Measurements from ENCODE around the gene OXA1L. TPM values are rescaled to one million over a fixed set of nuclear protein-coding genes. Genes with fewer than 3 reads are reported as not detected.
A peak's percentile ranks its signal among the peaks of the same experiment; 100 is the strongest.

The OXA1L gene
- total and polyA plus RNA-seq, 2 of the 13 experiments (the other 11 are each of a cell fraction or from before 2014, with no cell fraction given), result 230 to 589 TPM

- TF ChIP-seq PREB (CRISPR knock-in tag; IDR thresholded peaks at IDR 0.05) (no peak), ZNF430 (CRISPR knock-in tag; IDR thresholded peaks at IDR 0.05) (peak; percentile 28; the same call in 1 of the 2 replicates), DMTF1 (CRISPR knock-in tag; IDR thresholded peaks at IDR 0.05) (no peak), NFIC (IDR thresholded peaks at IDR 0.05; ENCODE audit: low read length) (no peak), GATA4 (IDR thresholded peaks at IDR 0.05; ENCODE audit: borderline replicate concordance, low read depth) (no peak), DZIP1 (CRISPR knock-in tag; IDR thresholded peaks at IDR 0.05) (0 out of 2 replicates have a peak, but pooled peaks have one; percentile 45), ZNF761 (CRISPR knock-in tag; conservative IDR thresholded peaks at IDR 0.05) (0 out of 2 replicates have a peak, but pooled peaks have one; percentile 69), ZNF263 (CRISPR knock-in tag; IDR thresholded peaks at IDR 0.05) (peak; percentile 47; the same call in 1 of the 2 replicates), PBX2 (CRISPR knock-in tag; IDR thresholded peaks at IDR 0.05) (0 out of 2 replicates have a peak, but pooled peaks have one; percentile 7), ADNP (CRISPR knock-in tag; IDR thresholded peaks at IDR 0.05) (no peak), FOXK1 (CRISPR knock-in tag; IDR thresholded peaks at IDR 0.05; ENCODE audit: borderline replicate concordance, low read depth) (no peak; the same call in 1 of the 2 replicates), NFKB2 (CRISPR knock-in tag; IDR thresholded peaks at IDR 0.05; ENCODE audit: borderline replicate concordance) (peak; percentile 93; the same call in 1 of the 2 replicates), ZC3H4 (CRISPR knock-in tag; IDR thresholded peaks at IDR 0.05; ENCODE audit: borderline replicate concordance) (peak; percentile 61; the same call in 1 of the 2 replicates), MED13 (CRISPR knock-in tag; IDR thresholded peaks at IDR 0.05) (no peak), ZNF550 (CRISPR knock-in tag; IDR thresholded peaks at IDR 0.05; ENCODE audit: borderline replicate concordance) (no peak), ZNF292 (CRISPR knock-in tag; IDR thresholded peaks at IDR 0.05; ENCODE audit: borderline replicate concordance, low read depth) (peak; percentile 90), ZNF503 (CRISPR knock-in tag; IDR thresholded peaks at IDR 0.05) (no peak), ZNF839 (CRISPR knock-in tag; IDR thresholded peaks at IDR 0.05; ENCODE audit: borderline replicate concordance) (no peak), ZNF331 (CRISPR knock-in tag; IDR thresholded peaks at IDR 0.05) (no peak), ZNF83 (CRISPR knock-in tag; IDR thresholded peaks at IDR 0.05; ENCODE audit: borderline replicate concordance) (peak; percentile 70; the same call in 1 of the 2 replicates)
Observed at GRCh38 chr14:22819151-22819988, 52.9 kb downstream of the OXA1L start (continued).

All from HepG2 (cell line).